ENCODE data around the gene MYO1F.
"Not testable (repeated sequence)": the region's sequence is repeated elsewhere in the genome, so short reads cannot be mapped to it uniquely, and the experiment has no call there.

MYO1F gene

DNA sequence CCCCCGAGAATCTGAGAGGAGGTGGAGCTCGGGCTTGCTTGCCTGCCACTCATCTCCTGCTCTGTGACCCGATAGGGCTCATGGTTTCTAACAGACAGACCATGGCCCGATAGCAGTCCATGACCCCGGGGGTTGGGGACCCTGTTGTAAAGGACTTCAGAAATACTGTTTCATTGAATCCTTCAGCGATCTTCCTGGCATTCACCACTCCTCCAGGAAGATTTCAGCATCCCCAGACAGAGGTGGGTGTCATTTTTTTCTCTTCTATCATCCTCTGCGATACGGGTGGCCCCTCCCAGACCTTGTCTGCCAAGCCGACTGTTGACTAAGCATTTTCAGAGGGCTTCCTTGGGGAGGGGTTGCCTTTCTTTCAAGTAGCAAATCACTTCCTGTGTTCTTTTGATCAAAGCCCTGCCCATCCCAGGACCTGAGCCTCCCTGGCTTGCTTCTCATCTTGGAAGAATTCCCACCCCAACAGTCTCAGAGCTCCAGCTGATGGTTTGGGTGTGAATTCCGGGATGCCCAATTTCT lies 1.7 kb downstream of the MYO1F start:
- FAIRE-seq (no peak), DNase-seq (ENCODE audit: insufficient read length) (no peak)
- TF ChIP-seq POLR2A (IDR thresholded peaks at IDR 0.05; ENCODE audit: low read depth, low read length) (no peak), TAF1 (IDR thresholded peaks at IDR 0.05; ENCODE audit: borderline replicate concordance, low read depth, low read length) (no peak), POLR2AphosphoS5 (IDR thresholded peaks at IDR 0.05; ENCODE audit: low read depth, low read length) (no peak)

DNA sequence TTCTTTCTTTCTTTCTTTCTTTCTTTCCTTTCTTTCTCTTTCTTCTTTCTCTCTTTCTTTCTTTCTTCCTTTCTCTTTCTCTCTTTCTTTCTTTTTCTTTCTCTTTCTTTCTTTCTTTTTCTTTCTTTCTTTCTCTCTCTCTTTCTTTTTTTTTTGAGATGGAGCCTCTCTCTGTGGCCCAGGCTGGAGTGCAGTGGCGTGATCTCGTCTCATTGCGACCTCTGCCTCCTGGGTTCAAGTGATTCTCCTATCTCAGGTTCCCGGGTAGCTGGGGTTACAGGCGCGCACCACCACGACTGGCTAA lies 2.7 kb downstream of the MYO1F start:
- not testable (repeated sequence) for FAIRE-seq; DNase-seq (ENCODE audit: insufficient read length)

DNA sequence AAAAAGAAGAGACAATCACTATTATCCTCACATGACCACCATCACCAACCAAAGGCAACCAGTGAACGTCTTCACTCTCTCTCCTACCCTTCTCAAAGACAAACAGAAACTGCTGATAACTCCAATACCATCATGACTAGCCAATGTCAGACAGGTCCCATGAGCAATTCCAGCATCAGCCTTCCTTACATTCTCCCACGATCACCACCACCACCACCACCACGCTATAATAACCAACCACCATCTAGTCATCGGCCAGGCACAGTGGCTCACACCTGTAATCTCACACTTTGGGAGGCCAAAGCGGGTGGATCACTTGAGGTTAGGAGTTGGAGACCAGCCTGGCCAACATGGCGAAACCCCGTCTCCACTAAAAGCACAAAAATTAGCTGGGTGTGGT lies 3.9 kb downstream of the MYO1F start:
- DNase-seq (ENCODE audit: insufficient read length) (no peak), FAIRE-seq (no peak)
- TF ChIP-seq POLR2AphosphoS5 (IDR thresholded peaks at IDR 0.05; ENCODE audit: low read depth, low read length), result no peak

DNA sequence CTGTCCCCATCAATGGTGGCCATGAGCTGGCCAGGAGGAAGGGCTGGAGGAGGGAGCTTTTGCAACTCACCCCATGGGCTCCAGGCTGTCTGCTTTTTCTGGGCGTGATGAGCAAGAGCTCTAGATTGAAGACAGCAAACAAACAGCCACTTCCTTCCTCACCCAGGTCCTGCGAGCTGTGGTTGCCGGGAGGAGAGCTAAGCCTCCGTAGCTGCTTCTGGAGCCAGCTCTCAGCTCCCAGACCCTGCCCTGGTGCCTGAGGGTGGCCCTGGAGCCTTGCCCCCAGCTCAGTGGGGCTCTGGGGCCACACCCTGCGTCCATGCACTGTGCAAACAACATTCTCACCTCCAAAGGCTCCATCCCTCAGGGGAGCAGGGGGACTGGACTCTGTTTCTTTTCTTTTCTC lies 6.2 kb downstream of the MYO1F start:
- DNase-seq (ENCODE audit: insufficient read length) (no peak), FAIRE-seq (no peak)

DNA sequence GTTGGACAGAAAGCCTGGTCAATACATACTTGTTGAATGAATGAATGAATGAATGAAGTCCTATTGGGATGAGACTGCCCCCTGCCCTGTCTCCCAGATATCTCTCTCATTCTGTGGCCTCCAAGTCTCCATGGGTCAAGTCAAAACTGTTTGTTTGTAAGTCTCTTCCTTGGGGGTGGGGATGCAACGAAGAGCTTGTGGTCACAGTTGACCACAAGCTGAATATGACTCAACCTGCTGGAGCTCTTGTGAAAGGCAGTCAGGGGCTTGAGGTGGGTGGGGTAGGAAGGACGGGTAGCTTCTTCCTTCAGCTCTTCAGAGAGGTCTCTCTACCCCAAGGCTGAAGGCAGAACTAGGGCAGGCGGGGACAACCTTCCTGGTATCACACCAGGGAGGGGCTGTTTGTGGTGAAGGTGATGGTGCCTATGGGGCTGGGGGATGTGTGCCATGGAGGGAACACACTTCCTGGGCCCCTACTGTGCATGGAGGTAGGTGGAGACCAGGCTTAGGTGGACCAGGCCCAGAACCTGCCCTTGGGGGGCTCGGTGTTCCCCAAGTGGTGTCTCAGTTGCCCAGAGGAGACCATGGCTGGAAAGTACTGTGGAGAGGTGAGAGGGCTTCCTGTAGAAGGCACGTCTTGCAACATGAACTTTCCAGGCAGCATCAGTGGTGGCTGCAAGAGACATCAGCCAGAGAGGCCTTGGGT lies 8.0 kb downstream of the MYO1F start:
- FAIRE-seq (peak; percentile 33), DNase-seq (ENCODE audit: insufficient read length) (peak; percentile 70)
- no peak; the same call in 1 of the 2 replicates for TF ChIP-seq TAF1 (IDR thresholded peaks at IDR 0.05; ENCODE audit: borderline replicate concordance, low read depth, low read length)
- 0 out of 2 replicates have a peak, but pooled peaks have one; percentile 27 for TF ChIP-seq POLR2AphosphoS5 (IDR thresholded peaks at IDR 0.05; ENCODE audit: low read depth, low read length)

More for the DNA sequence above, 6.2 kb downstream of the MYO1F start:
- TF ChIP-seq TAF1 (IDR thresholded peaks at IDR 0.05; ENCODE audit: borderline replicate concordance, low read depth, low read length) (no peak), POLR2A (IDR thresholded peaks at IDR 0.05; ENCODE audit: low read depth, low read length) (no peak), POLR2AphosphoS5 (IDR thresholded peaks at IDR 0.05; ENCODE audit: low read depth, low read length) (no peak)

DNA sequence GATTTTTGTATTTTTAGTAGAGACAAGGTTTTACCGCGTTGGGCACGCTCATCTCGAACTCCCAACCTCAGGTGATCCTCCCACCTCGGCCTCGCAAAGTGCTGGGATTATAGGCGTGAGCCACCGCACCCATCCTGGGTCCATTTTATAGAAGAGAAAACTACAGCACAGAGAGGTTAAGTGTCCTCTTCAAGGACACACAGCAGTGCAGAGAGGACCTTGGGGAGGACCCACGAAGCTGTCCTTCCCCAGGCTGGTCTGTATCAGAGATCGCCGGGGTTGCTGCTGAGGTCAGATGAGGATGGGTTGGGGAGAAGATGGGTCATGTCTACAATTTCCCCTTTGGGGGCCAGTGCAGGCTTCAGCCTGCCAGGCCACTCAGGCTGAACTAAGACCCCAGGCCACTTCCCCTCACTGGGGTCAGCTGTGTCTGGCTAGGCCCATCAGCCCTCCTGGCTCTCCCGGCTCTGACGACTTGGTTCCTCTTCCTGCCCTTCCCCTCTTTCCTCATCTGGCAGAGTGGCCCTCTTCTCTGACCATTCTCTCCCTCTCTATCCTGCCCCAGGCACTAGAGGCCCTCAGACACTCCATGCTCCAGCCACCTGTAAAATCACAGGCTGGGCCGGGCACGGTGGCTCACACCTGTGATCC lies 9.6 kb downstream of the MYO1F start:
- DNase-seq (ENCODE audit: insufficient read length) (no peak), FAIRE-seq (no peak)
- TF ChIP-seq POLR2AphosphoS5 (IDR thresholded peaks at IDR 0.05; ENCODE audit: low read depth, low read length), result no peak
- no peak for TF ChIP-seq POLR2A (IDR thresholded peaks at IDR 0.05; ENCODE audit: low read depth, low read length)
- TF ChIP-seq TAF1 (IDR thresholded peaks at IDR 0.05; ENCODE audit: borderline replicate concordance, low read depth, low read length), result no peak

DNA sequence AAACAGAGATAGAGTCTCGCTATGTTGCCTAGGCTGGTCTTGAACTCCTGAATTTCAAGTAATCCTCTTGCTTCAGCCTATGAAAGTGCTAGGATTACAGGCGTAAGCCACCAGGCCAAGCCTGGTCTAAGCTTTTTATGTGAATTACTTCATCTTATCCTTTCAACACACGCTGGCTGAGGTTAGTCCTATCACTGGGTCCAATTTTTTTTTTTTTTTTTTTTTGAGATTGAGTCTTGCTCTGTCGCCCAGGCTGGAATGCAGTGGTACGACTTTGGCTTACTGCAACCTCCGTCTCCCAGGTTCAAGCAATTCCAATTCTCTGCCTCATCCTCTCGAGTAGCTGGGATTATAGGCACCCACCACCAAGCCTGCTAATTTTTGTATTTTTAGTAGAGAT lies 10.4 kb downstream of the MYO1F start:
- no peak for DNase-seq (ENCODE audit: insufficient read length)
- FAIRE-seq, result no peak
- TF ChIP-seq TAF1 (IDR thresholded peaks at IDR 0.05; ENCODE audit: borderline replicate concordance, low read depth, low read length) (no peak), POLR2A (IDR thresholded peaks at IDR 0.05; ENCODE audit: low read depth, low read length) (no peak), POLR2AphosphoS5 (IDR thresholded peaks at IDR 0.05; ENCODE audit: low read depth, low read length) (no peak)

DNA sequence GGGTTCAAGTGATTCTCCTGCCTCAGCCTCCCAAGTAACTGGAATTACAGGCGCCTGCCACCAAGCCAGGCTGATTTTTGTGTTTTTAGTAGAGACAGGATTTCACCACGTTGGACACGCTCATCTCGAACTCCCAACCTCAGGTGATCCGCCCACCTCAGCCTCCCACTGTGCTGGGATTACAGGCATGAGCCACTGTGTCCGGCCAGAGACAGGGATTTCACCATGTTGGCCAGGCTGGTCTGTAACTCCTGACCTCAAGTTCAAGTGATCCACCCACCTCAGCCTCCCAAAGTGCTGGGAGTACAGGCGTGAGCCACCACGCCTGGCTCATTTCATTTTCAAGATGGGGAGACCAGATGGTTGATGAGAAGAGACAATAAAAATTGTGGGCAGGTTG lies 12.4 kb downstream of the MYO1F start:
- not testable (repeated sequence) for DNase-seq (ENCODE audit: insufficient read length); FAIRE-seq

DNA sequence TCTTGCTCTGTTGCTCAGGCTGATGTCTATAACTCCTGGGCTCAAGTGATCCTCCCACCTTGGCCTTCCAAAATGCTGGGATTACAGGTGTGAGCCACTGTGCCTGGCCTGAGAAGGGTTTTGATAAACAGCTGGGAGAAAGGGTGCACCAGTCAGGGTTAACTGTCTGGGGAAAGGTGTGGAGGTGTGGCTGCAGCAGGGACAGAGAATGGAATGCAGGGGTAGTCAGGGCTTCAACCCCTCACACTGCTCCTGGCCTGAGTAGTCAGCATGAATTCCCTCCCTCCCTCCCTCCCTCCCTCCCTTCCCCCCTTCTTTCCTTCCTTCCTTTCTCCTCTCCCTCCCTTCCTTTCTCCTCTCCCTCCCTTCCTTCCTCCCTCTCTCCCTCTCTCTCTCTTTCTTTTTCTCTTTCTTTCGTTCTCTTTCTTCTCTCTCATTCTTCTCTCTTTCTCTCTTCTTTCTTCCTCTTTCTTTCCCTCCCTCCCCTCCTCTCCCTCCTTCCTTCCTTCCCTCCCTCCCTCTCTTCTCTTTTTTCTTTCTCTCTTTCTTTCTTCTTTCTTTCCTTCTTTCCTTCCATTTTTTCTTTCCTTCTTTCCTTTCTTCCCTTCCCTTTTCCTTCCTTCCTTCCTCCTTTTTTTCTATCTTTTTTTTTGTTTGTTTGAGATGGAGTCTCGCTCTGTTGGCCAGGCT lies 16.0 kb downstream of the MYO1F start:
- FAIRE-seq, result no peak
- DNase-seq (ENCODE audit: insufficient read length), result no peak
- TF ChIP-seq TAF1 (IDR thresholded peaks at IDR 0.05; ENCODE audit: borderline replicate concordance, low read depth, low read length), result no peak
- no peak for TF ChIP-seq POLR2A (IDR thresholded peaks at IDR 0.05; ENCODE audit: low read depth, low read length)
- no peak for TF ChIP-seq POLR2AphosphoS5 (IDR thresholded peaks at IDR 0.05; ENCODE audit: low read depth, low read length)

DNA sequence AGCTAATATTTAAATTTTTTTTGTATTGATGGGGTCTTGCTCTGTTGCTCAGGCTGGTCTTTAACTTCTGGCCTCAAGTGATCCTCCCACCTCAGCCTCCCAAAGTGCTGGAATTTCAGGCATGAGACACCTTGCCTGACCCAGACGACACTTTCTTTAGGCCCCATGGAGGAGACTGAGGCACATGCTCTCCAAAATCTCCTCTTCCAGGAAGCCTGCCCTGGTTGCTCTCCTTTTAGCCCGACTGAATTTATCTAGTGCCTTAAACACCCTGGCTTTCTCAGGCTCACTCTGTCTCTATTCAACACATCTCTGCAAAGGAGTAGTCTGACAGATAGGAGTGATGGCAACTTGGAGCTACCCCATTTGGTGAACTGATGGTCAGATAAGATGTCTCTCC lies 18.9 kb downstream of the MYO1F start:
- TF ChIP-seq TAF1 (IDR thresholded peaks at IDR 0.05; ENCODE audit: borderline replicate concordance, low read depth, low read length) (no peak), POLR2AphosphoS5 (IDR thresholded peaks at IDR 0.05; ENCODE audit: low read depth, low read length) (no peak), POLR2A (IDR thresholded peaks at IDR 0.05; ENCODE audit: low read depth, low read length) (no peak)
- FAIRE-seq (no peak), DNase-seq (ENCODE audit: insufficient read length) (no peak)

DNA sequence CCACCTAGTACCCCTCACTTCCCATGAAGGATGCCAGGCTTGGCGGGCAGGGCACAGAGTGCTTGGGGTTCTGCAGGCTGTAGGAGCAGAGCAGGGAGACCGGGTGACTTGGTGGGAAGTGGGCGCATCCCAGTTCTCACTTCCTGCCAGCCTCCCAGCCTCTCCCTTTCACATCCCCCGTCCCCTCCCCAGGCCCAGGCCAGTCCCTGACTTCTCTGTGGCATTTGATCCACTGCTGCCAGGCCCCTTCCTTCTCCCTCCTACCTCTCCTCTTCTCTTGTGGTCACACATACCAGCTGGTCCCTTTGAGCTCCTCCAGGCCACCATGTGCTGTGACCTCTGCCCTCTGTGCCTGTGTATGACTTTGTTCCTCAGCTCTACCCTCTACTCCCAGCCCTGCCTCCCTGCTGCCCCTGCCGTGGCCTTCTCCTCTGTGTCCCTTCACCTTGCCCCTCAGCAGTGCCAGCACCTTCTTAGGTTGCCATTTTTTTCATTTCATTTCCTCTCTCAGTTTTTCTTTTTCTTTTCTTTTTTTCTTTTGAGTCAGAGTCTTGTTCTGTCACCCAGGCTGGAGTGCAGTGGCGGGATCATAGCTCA lies 19.5 kb downstream of the MYO1F start:
- TF ChIP-seq POLR2AphosphoS5 (IDR thresholded peaks at IDR 0.05; ENCODE audit: low read depth, low read length) (no peak), TAF1 (IDR thresholded peaks at IDR 0.05; ENCODE audit: borderline replicate concordance, low read depth, low read length) (no peak), POLR2A (IDR thresholded peaks at IDR 0.05; ENCODE audit: low read depth, low read length) (no peak)
- DNase-seq (ENCODE audit: insufficient read length), result no peak
- no peak for FAIRE-seq

DNA sequence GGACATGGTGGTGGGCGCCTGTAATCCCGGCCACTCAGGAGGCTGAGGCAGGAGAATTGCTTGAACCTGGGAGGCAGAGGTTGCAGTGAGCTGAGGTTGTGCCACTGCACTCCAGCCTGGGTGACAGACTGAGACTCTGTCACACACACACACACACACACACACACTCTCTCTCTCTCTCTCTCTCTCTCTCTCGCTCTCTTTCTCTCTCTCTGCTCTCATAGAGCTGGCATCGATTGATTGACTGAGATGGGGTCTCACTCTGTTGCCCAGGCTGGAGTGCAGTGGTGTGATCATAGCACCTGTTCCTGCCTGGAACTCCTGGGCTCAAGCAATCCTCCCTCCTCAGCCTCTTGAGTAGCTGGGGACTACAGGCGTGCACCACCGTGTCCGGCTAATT lies 23.5 kb downstream of the MYO1F start:
- FAIRE-seq; DNase-seq (ENCODE audit: insufficient read length): not testable (repeated sequence)

Measured in GM12892 (cell line).